SK-N-SH (cell line): ENCODE data around the gene GTF2F2. TPM values are rescaled to one million over a fixed set of nuclear protein-coding genes. Genes with fewer than 3 reads are reported as not detected.

ENCODE experiments used
- CTCF ChIA-PET: fragments of 300-600, 350-600 bp; formaldehyde crosslinking; extraction: SDS; loops from one replicate; lab custom pipeline; 2021; lab: Yijun Ruan, JAX
- POLR2A ChIA-PET: fragments of 350-600 bp; sonication (Branson Sonifier 250); formaldehyde crosslinking; extraction: SDS; loops from one replicate; lab custom pipeline; 2020; ENCODE audit warnings: antibody characterized with exemption, inconsistent platforms; lab: Yijun Ruan, JAX
- DNase-seq: peaks from one replicate; pipeline ENCODE4 v3.0.0; 2012
- H2AFZ ChIP-seq: fragments of 200-600 bp; sonication (generic); 2 replicates; pipeline ENCODE4 v1.8.1; 2016; ENCODE audit warnings: antibody characterized with exemption, mild to moderate bottlenecking, low read depth
- H3F3A ChIP-seq: fragments of 200-600 bp; sonication (generic); replicated peaks from 2 replicates; pipeline ENCODE3; 2016; ENCODE audit warnings: antibody characterized with exemption, mild to moderate bottlenecking; ENCODE audit not compliant: insufficient read depth
- H3K27ac ChIP-seq, 2 experiments: fragments of 200-500 bp in 1 of 2; fragments of 200-600 bp in 1 of 2; sonication (Bioruptor generic) in 1 of 2; sonication (generic), shearing (Covaris generic) in 1 of 2; 2 replicates each; pipeline versions ENCODE4 v1.5.1 to v1.6.1; 2014 to 2016; ENCODE audit warnings: low read depth in 2 of 2, inconsistent platforms in 1 of 2, low read length in 1 of 2, mild to moderate bottlenecking in 1 of 2, mixed read lengths in 1 of 2
- H3K27me3 ChIP-seq: fragments of 200-600 bp; sonication (generic), shearing (Covaris generic); 2 replicates; pipeline ENCODE4 v1.6.1; 2016; ENCODE audit warnings: mixed run types; ENCODE audit not compliant: insufficient read depth
- H3K36me3 ChIP-seq, 2 experiments: fragments of 200-500 bp in 1 of 2; fragments of 200-600 bp in 1 of 2; sonication (Bioruptor generic) in 1 of 2; sonication (generic) in 1 of 2; replicated peaks in 1 of 2; 2 replicates each; pipeline versions ENCODE3 to v1.5.1; 2014 to 2016; ENCODE audit warnings: low read length in 1 of 2, mild to moderate bottlenecking in 1 of 2; ENCODE audit not compliant: insufficient read depth in 2 of 2, control insufficient read depth in 1 of 2
- H3K4me1 ChIP-seq, 2 experiments: fragments of 200-500 bp in 1 of 2; fragments of 200-600 bp in 1 of 2; sonication (Bioruptor generic) in 1 of 2; sonication (generic), shearing (Covaris generic) in 1 of 2; 2 replicates each; pipeline versions ENCODE4 v1.5.1 to v1.6.1; 2014 to 2016; ENCODE audit warnings: low read depth in 1 of 2, low read length in 1 of 2, mixed run types in 1 of 2; ENCODE audit not compliant: insufficient read depth in 2 of 2, control insufficient read depth in 1 of 2
- H3K4me2 ChIP-seq: fragments of 200-600 bp; sonication (generic), shearing (Covaris generic); 2 replicates; pipeline ENCODE4 v1.6.1; 2017; ENCODE audit warnings: mixed run types
- H3K4me3 ChIP-seq, 2 experiments: fragments of 200-500 bp in 1 of 2; fragments of 200-600 bp in 1 of 2; sonication (Bioruptor generic) in 1 of 2; sonication (generic), shearing (Covaris generic) in 1 of 2; 2 replicates each; pipeline versions ENCODE4 v1.5.1 to v1.8.1; 2014 to 2016; ENCODE audit warnings: low read depth in 2 of 2, inconsistent platforms in 1 of 2, low read length in 1 of 2, mild to moderate bottlenecking in 1 of 2, mixed read lengths in 1 of 2, moderate library complexity in 1 of 2
- H3K79me2 ChIP-seq: fragments of 200-600 bp; sonication (generic); 2 replicates; pipeline ENCODE4 v1.8.1; 2017; ENCODE audit warnings: mild to moderate bottlenecking; ENCODE audit not compliant: insufficient read depth
- H3K9ac ChIP-seq: fragments of 200-600 bp; sonication (generic); 2 replicates; pipeline ENCODE4 v1.6.1; 2017; ENCODE audit warnings: mixed run types
- H3K9me2 ChIP-seq: fragments of 200-600 bp; sonication (generic); 2 replicates; pipeline ENCODE4 v1.6.1; 2017; ENCODE audit warnings: mixed run types
- H3K9me3 ChIP-seq: fragments of 200-600 bp; sonication (generic); 2 replicates; pipeline ENCODE4 v1.6.1; 2017; ENCODE audit warnings: mixed run types, mild to moderate bottlenecking, moderate library complexity
- H4K20me1 ChIP-seq: fragments of 200-600 bp; sonication (generic); 2 replicates; pipeline ENCODE4 v1.6.1; 2017; ENCODE audit warnings: mild to moderate bottlenecking, mixed run types; ENCODE audit not compliant: insufficient read depth
- CHD2 ChIP-seq: fragments of 150-350 bp; IDR thresholded peaks from 2 replicates; pipeline ENCODE4 v1.6.1; 2018; ENCODE audit warnings: low read length; ENCODE audit not compliant: partially characterized antibody
- ELF1 ChIP-seq: IDR thresholded peaks from 2 replicates; pipeline ENCODE4 v1.4.0; 2012
- EP300 ChIP-seq, 2 experiments: IDR thresholded peaks; 2 replicates each; pipeline versions ENCODE4 v1.4.0 to v1.6.1; 2012; ENCODE audit warnings: borderline replicate concordance in 1 of 2, low read depth in 1 of 2, low read length in 1 of 2
- EZH2phosphoT487 ChIP-seq: fragments of 200-600 bp; sonication (generic); IDR thresholded peaks from 2 replicates; pipeline ENCODE4 v1.6.1; 2017; ENCODE audit warnings: low read depth, mixed run types, mild to moderate bottlenecking, antibody characterized with exemption, moderate library complexity, borderline replicate concordance
- FOSL2 ChIP-seq: IDR thresholded peaks from 2 replicates; pipeline ENCODE4 v1.4.0; 2012; ENCODE audit warnings: low read depth, mild to moderate bottlenecking, moderate library complexity, borderline replicate concordance
- FOXM1 ChIP-seq: IDR thresholded peaks from 2 replicates; pipeline ENCODE4 v1.4.0; 2012; ENCODE audit warnings: low read depth, mild to moderate bottlenecking
- GATA2 ChIP-seq: sonication (generic); formaldehyde crosslinking; IDR thresholded peaks from 2 replicates; pipeline ENCODE4 v1.5.0; 2020; ENCODE audit warnings: mild to moderate bottlenecking, missing genetic modification reagents
- JUND ChIP-seq: IDR thresholded peaks from 2 replicates; pipeline ENCODE4 v1.4.0; 2012
- MEF2A ChIP-seq: IDR thresholded peaks from 2 replicates; pipeline ENCODE4 v1.4.0; 2012; ENCODE audit warnings: low read depth, borderline replicate concordance
- MXI1 ChIP-seq: IDR thresholded peaks from 2 replicates; pipeline ENCODE4 v1.6.1; 2012; ENCODE audit warnings: mild to moderate bottlenecking, low read depth, low read length, improper control_type of control experiment
- NFIC ChIP-seq: IDR thresholded peaks from 2 replicates; pipeline ENCODE4 v1.4.0; 2012; ENCODE audit warnings: borderline replicate concordance
- NRF1 ChIP-seq: IDR thresholded peaks from 2 replicates; pipeline ENCODE4 v1.6.1; 2012; ENCODE audit warnings: low read depth, mild to moderate bottlenecking, low read length
- POLR2AphosphoS5 ChIP-seq: IDR thresholded peaks from 2 replicates; pipeline ENCODE4 v1.6.1; 2012; ENCODE audit warnings: low read depth, low read length
- RCOR1 ChIP-seq: fragments of 150-350 bp; IDR thresholded peaks from 2 replicates; pipeline ENCODE4 v1.6.1; 2017; ENCODE audit warnings: antibody characterized with exemption, low read length
- SIN3A ChIP-seq: IDR thresholded peaks from 2 replicates; pipeline ENCODE4 v1.6.1; 2012; ENCODE audit warnings: low read depth, mild to moderate bottlenecking, low read length, moderate library complexity, borderline replicate concordance
- WGBS: methylation state at CpG from one replicate; pipeline ENCODE4 v1.1.6; 2017; ENCODE audit warnings: low lambda C conversion rate; 5-methylcytosine and 5-hydroxymethylcytosine counted together
- polyA plus RNA-seq, 3 experiments: library from polyadenylated mRNA; depleted of rRNA; stranded (reverse); fragments of >200 nt; gene quantifications; 2 replicates each; pipeline ENCODE4 v1.2.3, GENCODE V29; 2012
- TF ChIP-seq, protein P1 (sequence below): fragments of 200-600 bp; sonication (generic); IDR thresholded peaks from 2 replicates; pipeline ENCODE4 v1.6.1; 2017; ENCODE audit warnings: antibody characterized with exemption, mild to moderate bottlenecking, moderate library complexity
- TF ChIP-seq, protein P2 (sequence below): fragments of 150-350 bp; IDR thresholded peaks from 2 replicates; pipeline ENCODE4 v1.6.1; 2016; ENCODE audit warnings: mild to moderate bottlenecking, low read depth, low read length
- TF ChIP-seq, protein P3 (sequence below): fragments of 150-350 bp; IDR thresholded peaks from 2 replicates; pipeline ENCODE4 v1.6.1; 2017; ENCODE audit warnings: antibody characterized with exemption, low read length, low read depth, borderline replicate concordance

The GTF2F2 gene
- polyA plus RNA-seq, 1 of the 3 experiments (the other 2 are of a cell fraction) = 24.2 TPM

DNA sequence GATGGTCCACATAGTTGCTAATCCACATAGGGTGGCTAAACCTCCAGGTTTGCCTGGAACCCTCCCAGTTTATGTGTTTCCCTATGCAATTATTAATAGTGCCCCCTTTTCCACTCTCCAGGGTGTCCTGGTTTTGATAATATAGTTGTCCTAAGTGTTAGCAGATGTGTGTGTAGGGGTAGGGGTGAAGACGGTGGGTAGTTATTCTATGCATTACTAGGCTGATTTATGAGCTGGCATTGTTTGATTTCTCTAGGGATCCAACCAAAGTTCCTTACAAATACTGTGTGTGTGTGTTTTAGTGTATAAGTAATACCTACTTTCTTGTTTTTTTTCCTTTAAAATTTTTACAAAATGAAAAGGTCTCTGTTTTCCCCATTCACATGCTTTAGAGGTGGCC is 21.1 kb downstream of the GTF2F2 start:
- Histone ChIP-seq H3K4me3 (no peak overlapping the region), H3K9me3 (no peaks in the 10 kb centered on the region), H4K20me1 (no peaks in the 10 kb centered on the region), H3F3A (no peaks in the 10 kb centered on the region), H3K27ac (no peak overlapping the region), H3K4me2 (no peak overlapping the region), H3K9me2 (no peaks in the 10 kb centered on the region), H3K9ac (no peak overlapping the region), H3K27me3 (no peaks in the 10 kb centered on the region), H3K79me2 (peaks cover 35% of the 10 kb centered on the region), H2AFZ (no peak overlapping the region), H3K4me1 (peaks cover 0 to 17% of the 10 kb centered on the region in 2 experiments; a peak in 2 of 4 replicates), H3K36me3 (peaks cover 6 to 13% of the 10 kb centered on the region in 2 experiments)
- TF ChIP-seq NFIC (no peak), EZH2phosphoT487 (no peak), JUND (no peak), GATA2 (no peak), MEF2A (no peak), POLR2AphosphoS5 (no peak), ELF1 (no peak), SIN3A (no peak), FOSL2 (no peak), FOXM1 (no peak), CHD2 (no peak), NRF1 (no peak), MXI1 (no peak), EP300 (IDR thresholded peaks at IDR 0.05; ENCODE audit: borderline replicate concordance in 1 of 2, low read depth in 1 of 2, low read length in 1 of 2) (no peak), RCOR1 (no peak)
- TF ChIP-seq, protein P1, sequence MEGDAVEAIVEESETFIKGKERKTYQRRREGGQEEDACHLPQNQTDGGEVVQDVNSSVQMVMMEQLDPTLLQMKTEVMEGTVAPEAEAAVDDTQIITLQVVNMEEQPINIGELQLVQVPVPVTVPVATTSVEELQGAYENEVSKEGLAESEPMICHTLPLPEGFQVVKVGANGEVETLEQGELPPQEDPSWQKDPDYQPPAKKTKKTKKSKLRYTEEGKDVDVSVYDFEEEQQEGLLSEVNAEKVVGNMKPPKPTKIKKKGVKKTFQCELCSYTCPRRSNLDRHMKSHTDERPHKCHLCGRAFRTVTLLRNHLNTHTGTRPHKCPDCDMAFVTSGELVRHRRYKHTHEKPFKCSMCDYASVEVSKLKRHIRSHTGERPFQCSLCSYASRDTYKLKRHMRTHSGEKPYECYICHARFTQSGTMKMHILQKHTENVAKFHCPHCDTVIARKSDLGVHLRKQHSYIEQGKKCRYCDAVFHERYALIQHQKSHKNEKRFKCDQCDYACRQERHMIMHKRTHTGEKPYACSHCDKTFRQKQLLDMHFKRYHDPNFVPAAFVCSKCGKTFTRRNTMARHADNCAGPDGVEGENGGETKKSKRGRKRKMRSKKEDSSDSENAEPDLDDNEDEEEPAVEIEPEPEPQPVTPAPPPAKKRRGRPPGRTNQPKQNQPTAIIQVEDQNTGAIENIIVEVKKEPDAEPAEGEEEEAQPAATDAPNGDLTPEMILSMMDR = no peak
- TF ChIP-seq, protein P2, sequence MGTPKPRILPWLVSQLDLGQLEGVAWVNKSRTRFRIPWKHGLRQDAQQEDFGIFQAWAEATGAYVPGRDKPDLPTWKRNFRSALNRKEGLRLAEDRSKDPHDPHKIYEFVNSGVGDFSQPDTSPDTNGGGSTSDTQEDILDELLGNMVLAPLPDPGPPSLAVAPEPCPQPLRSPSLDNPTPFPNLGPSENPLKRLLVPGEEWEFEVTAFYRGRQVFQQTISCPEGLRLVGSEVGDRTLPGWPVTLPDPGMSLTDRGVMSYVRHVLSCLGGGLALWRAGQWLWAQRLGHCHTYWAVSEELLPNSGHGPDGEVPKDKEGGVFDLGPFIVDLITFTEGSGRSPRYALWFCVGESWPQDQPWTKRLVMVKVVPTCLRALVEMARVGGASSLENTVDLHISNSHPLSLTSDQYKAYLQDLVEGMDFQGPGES = no peak
- TF ChIP-seq, protein P3, sequence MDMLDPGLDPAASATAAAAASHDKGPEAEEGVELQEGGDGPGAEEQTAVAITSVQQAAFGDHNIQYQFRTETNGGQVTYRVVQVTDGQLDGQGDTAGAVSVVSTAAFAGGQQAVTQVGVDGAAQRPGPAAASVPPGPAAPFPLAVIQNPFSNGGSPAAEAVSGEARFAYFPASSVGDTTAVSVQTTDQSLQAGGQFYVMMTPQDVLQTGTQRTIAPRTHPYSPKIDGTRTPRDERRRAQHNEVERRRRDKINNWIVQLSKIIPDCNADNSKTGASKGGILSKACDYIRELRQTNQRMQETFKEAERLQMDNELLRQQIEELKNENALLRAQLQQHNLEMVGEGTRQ = no peak
- ChIA-PET POLR2A (no interaction called here), CTCF (no interaction called here)
- no peak for DNase-seq
- WGBS = 67% methylated on average over 1 of the region's 1 CpG
